SK-MEL-5 (cell line): Measurements from ENCODE around the gene HOXB13. TPM values are rescaled to one million over a fixed set of nuclear protein-coding genes. Genes with fewer than 3 reads are reported as not detected.
"Not testable (repeated sequence)": the region's sequence is repeated elsewhere in the genome, so short reads cannot be mapped to it uniquely, and the experiment has no call there.

Experiments used
- DNase-seq: peaks from one replicate; pipeline ENCODE4 v3.0.0-alpha.2; 2016; ENCODE audit warnings: low read depth, low spot score
- in situ Hi-C: cut with HindIII; loops from 2 replicates; pipeline ENCODE4 v1.10.0; 2016; ENCODE audit warnings: low sequenced_read_pairs, high pct_unique_total_duplicates, low pct_unique_long_range_greater_than_20kb
- total RNA-seq: library from RNA; depleted of rRNA; stranded (reverse); fragments of >200 nt; shearing (Covaris generic); gene quantifications from 2 replicates; pipeline ENCODE4 v1.2.3, GENCODE V29; 2014

HOXB13 gene
- total RNA-seq, 1 experiment from 2014 or later = 3.7 TPM

DNA sequence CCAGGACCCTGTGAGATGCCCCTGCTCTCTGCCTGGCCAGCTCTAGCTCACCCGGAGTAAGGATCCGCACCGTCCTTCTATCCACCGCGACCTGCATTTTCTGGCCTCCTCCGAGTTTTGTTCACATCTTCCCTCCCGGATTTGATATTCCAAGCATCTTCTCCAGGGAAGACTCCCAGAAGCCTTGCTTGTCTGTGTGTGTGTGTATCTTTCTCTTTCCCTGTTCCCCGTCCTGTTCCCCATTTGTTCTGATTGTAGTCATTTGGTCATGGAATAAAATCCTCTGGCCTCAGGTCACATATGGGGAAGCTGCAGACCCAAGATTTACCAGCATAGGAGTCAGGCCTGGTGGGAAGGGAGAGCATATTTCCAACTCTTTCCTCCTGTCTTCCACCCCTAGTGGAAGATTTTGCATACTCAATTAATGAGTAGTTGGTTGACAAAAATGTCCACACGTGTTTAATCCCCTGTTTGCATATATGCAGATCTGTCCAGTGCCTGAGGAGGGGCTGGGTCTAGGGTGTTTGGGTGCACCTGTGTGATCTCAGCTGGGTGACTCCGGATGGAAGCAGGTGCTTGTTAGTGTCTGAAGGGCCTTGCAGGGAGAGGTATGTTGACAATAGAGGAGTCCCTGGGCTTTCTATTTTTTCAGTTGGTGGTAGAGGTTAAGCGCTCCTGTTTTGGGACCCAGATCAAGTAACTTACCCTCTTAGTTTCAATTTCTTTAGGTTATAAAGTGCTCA, 8.1 kb downstream of the HOXB13 start:
- no peak for DNase-seq
- in situ Hi-C loops = no loop called here

GRCh38 chr17:48719642-48720265, 8.8 kb downstream of the HOXB13 start:
- in situ Hi-C loops = no loop called here
- no peak for DNase-seq

- DNase-seq = no peak
- in situ Hi-C loops = no loop called here
These were observed 9.5 kb downstream of the HOXB13 start for GRCh38 chr17:48718761-48719641.

DNA sequence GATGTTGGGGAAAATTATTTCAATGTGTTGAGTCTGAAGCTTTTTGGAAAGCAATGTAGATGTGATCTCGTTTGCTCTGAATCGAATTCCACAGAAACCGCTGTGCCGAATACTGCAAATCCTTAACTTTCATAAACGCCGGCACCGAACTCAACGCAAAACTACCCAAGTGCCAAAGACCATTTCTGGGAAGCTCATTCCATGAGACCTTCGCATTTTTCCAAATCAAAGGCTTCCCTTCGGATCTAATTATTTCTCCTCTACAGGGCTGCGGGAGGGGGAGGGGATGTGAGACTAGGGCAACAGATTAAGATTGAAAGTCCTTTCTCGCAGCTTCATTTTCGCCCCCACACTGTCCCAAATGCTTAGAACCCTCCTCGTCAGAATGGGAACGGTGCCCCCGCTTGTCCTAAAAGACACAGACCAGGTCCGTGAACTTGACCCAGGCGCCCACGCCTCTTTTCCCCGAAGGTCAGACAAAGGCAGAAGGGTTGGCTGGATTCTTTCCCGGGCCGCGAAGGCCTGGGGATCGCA, 10.3 kb downstream of the HOXB13 start:
- no peak for DNase-seq
- in situ Hi-C loops = no loop called here

DNA sequence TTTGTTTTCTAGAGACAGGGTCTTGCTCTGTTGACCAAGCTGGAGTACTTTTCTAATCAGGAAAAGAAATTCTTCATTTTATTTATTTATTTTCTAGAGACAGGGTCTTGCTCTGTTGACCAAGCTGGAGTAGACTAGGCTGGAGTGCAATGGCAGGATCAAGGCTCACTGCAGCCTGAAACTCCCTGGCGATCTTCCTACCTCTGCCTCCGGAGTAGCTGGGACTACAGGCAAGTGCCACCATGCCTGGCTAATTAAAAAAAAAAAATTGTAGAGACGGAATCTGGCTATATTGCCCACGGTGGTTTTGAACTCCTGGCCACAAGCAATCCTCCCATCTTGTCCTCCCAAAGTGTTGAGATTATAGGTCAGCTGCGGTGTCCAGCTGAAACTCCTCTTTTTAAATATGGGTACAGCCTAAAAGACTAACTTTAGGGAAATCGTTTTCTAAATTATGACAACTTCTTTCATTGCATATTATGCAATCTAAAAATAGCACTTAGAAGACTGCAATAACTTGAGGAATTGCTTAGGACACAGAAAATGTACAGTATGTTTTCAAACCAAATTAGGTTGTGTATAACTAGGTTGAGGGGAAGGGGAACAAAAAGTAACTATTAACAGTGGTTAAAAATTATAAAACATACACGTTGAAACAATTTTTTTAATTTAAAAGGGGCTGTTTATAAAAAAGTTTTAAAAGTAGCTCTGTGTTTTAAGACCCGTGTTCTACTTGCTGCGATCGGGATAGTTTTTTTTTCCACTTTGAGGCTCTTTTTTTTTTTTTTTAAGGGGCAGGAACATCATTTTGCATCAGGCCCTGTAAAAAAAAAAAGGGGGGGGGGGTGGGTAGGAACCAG, 11.0 kb downstream of the HOXB13 start:
- no peak for DNase-seq
- in situ Hi-C loops = no loop called here

DNA sequence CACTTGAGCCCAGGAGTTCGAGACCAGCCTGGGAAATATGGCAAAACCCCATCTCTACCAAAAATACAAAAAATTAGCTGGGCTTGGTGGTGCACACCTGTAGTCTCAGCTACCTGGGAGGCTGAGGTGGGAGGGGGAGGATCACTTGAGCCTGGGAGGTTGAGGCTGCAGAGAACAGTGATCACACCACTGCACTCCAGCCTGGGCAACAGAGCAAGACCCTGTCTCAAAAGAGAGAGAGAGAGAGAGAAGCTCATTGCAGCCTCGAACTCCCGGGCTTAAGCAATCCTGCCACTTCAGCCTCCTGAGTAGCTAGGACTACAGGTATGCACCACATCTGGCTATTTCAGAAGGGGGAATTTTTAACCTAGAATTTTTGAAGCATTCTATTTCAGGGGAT, 12.0 kb downstream of the HOXB13 start:
- in situ Hi-C loops, DNase-seq: not testable (repeated sequence)

- in situ Hi-C loops = no loop called here
- peak; percentile 11 for DNase-seq
These were observed 12.8 kb downstream of the HOXB13 start for GRCh38 chr17:48715496-48716399.

- DNase-seq = no peak
- in situ Hi-C loops = no loop called here
These were observed 17.4 kb downstream of the HOXB13 start for GRCh38 chr17:48711128-48711527.

- in situ Hi-C loops = no loop called here
- peak; percentile 55 for DNase-seq
These were observed 23.9 kb downstream of the HOXB13 start for GRCh38 chr17:48704361-48705248.

DNA sequence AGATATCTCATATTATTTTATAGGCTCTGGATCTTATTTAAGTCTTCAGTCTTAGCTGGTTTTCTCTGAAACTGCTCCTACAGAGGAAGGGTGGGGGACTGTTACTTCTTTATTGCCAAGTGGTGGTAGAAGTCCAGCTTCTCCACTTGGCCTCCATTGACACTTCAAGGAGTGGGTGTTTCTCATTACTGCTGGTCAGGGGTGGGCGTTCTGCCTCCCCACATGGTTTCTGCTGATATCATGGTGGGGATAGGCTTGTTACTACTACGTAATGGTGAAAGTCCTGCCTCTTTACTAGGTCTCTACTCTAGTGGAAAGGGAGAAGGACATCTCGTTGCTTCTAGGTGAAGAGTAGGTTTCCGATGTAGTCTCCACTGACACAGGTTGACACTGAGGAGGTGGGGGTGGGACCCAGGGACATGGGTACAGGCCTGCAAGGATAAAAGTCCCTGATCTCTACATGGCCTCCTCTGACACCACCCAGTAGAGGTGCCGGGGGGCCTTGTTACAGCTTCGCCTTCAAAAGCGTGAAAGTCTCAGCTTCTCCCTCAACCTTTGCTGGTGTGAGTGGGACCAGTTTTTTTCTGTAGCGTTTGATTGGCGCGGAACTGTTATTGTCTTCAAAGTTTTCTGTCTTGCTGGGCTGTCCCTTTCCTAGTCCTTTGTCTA, 26.6 kb downstream of the HOXB13 start:
- no peak for DNase-seq
- in situ Hi-C loops = no loop called here

DNA sequence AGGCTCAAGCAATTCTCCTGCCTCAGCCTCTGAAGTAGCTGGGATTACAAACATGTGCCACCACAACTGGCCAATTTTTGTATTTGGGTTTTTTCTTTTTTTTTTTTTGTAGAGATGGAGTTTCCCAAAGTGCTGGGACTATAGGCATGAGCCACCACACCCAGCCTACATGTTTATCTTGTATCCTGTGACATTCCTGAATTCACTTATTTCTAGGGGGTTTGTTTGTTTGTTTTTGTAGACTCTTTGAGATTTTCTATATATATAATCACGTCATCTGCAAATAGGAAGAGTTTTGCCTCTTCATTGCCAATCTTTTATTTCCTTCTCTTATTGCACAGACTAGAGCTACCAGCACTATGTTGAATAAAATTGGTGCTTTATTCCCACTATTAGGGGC, 35.4 kb downstream of the HOXB13 start:
- DNase-seq = no peak
- in situ Hi-C loops = no loop called here

GRCh38 chr17:48692049-48692448, 36.5 kb downstream of the HOXB13 start:
- in situ Hi-C loops = no loop called here

DNA sequence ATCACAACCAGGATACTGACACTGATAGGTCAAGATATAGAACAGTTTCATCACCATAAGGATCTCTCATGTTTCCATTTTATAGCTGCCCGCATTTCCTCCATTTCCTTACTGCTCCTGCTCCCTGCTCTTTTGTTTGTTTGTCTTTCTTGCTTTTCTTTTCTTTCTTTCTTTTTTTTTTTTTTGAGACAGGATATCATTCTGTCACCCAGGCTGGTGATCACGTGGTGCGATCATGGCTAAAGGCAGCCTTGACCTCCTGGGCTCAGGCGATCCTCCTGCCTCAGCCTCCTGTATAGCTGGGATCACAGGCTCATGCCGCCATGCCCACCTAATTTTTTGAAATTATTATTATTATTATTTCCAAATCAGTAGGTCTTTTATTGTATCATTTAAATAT, 37.9 kb downstream of the HOXB13 start:
- no peak for DNase-seq
- in situ Hi-C loops = no loop called here

More at GRCh38 chr17:48692049-48692448, 36.5 kb downstream of the HOXB13 start:
- no peak for DNase-seq

- DNase-seq = no peak
- in situ Hi-C loops = no loop called here
These were observed 46.9 kb downstream of the HOXB13 start for GRCh38 chr17:48681609-48682008.
